Progenitor cell of endocrine pancreas (in vitro differentiated cells): ENCODE results near the gene LUC7L3. TPM values are rescaled to one million over a fixed set of nuclear protein-coding genes. Genes with fewer than 3 reads are reported as not detected.
A peak's percentile ranks its signal among the peaks of the same experiment; 100 is the strongest.

Experiments
- DNase-seq: peaks from one replicate; pipeline ENCODE4 v3.0.0; 2021; ENCODE audit warnings: low spot score; ENCODE audit not compliant: unreplicated experiment
- H3K27ac Mint-ChIP-seq: 2 replicates; pipeline ENCODE4 v1.8.0; 2021; ENCODE audit warnings: mild to moderate bottlenecking, moderate library complexity, mixed read lengths
- H3K27me3 Mint-ChIP-seq: 2 replicates; pipeline ENCODE4 v1.8.0; 2021; ENCODE audit warnings: mixed read lengths
- H3K36me3 Mint-ChIP-seq: 2 replicates; pipeline ENCODE4 v1.8.0; 2022; ENCODE audit warnings: mixed read lengths; ENCODE audit not compliant: insufficient read depth
- H3K4me1 Mint-ChIP-seq: 2 replicates; pipeline ENCODE4 v1.8.0; 2021; ENCODE audit warnings: low read depth, mixed read lengths
- H3K4me3 Mint-ChIP-seq: 2 replicates; pipeline ENCODE4 v1.8.0; 2021; ENCODE audit warnings: low read depth, mild to moderate bottlenecking, moderate library complexity, mixed read lengths
- H3K9me3 Mint-ChIP-seq: 2 replicates; pipeline ENCODE4 v1.8.0; 2021; ENCODE audit warnings: low read depth, mixed read lengths
- CTCF ChIP-seq: fragments of 200-600 bp; sonication (generic); IDR thresholded peaks from one replicate; pipeline ENCODE4 v1.5.0; 2021; ENCODE audit warnings: antibody characterized with exemption, mild to moderate bottlenecking; ENCODE audit not compliant: unreplicated experiment
- total RNA-seq: library from RNA; stranded (reverse); gene quantifications from 2 replicates; pipeline ENCODE4 v1.2.1, GENCODE V29; 2021

The LUC7L3 gene
- total RNA-seq, 1 donor from 2014 or later: 168 TPM

- no peaks in the 10 kb centered on the region for H3K9me3 Mint-ChIP-seq
- peak overlapping the region; percentile 21 for H3K27ac Mint-ChIP-seq
- no peak overlapping the region for H3K4me3 Mint-ChIP-seq
- H3K27me3 Mint-ChIP-seq: peaks cover 3% of the 10 kb centered on the region
- no peak for TF ChIP-seq CTCF
- no peak for DNase-seq
- peaks cover 2% of the 10 kb centered on the region for H3K36me3 Mint-ChIP-seq
- H3K4me1 Mint-ChIP-seq: peaks cover 15% of the 10 kb centered on the region
These were observed 9.4 kb upstream of the LUC7L3 start for GRCh38 chr17:50710025-50710424.

GRCh38 chr17:50710650-50711049, 8.8 kb upstream of the LUC7L3 start:
- TF ChIP-seq CTCF: no peak
- H3K9me3 Mint-ChIP-seq: no peaks in the 10 kb centered on the region
- H3K4me1 Mint-ChIP-seq: peaks cover 13% of the 10 kb centered on the region
- H3K27me3 Mint-ChIP-seq: peaks cover 3% of the 10 kb centered on the region
- H3K27ac Mint-ChIP-seq: peak overlapping the region; percentile 21
- H3K36me3 Mint-ChIP-seq: no peaks in the 10 kb centered on the region
- no peak for DNase-seq
- no peak overlapping the region for H3K4me3 Mint-ChIP-seq

GRCh38 chr17:50712641-50713040, 6.8 kb upstream of the LUC7L3 start:
- Mint-ChIP-seq H3K9me3 (no peaks in the 10 kb centered on the region), H3K36me3 (no peaks in the 10 kb centered on the region), H3K27ac (no peak overlapping the region)

GRCh38 chr17:50715471-50715870, 3.9 kb upstream of the LUC7L3 start:
- no peak overlapping the region for H3K27ac Mint-ChIP-seq

More at GRCh38 chr17:50712641-50713040, 6.8 kb upstream of the LUC7L3 start:
- H3K4me3 Mint-ChIP-seq: no peak overlapping the region
- no peak for TF ChIP-seq CTCF
- DNase-seq: no peak
- H3K27me3 Mint-ChIP-seq: peaks cover 3% of the 10 kb centered on the region
- H3K4me1 Mint-ChIP-seq: peaks cover 13% of the 10 kb centered on the region

GRCh38 chr17:50719924-50720794, 756 bp downstream of the LUC7L3 start:
- H3K9me3 Mint-ChIP-seq: no peaks in the 10 kb centered on the region
- no peaks in the 10 kb centered on the region for H3K27me3 Mint-ChIP-seq
- H3K27ac Mint-ChIP-seq: peak overlapping the region; percentile 100
- H3K4me3 Mint-ChIP-seq: peak overlapping the region; percentile 96
- H3K4me1 Mint-ChIP-seq: peaks cover 24% of the 10 kb centered on the region
- H3K36me3 Mint-ChIP-seq: no peaks in the 10 kb centered on the region
- no peak for DNase-seq
- no peak for TF ChIP-seq CTCF

More at GRCh38 chr17:50715471-50715870, 3.9 kb upstream of the LUC7L3 start:
- Mint-ChIP-seq H3K4me1 (peaks cover 1% of the 10 kb centered on the region), H3K9me3 (no peaks in the 10 kb centered on the region), H3K36me3 (no peaks in the 10 kb centered on the region), H3K4me3 (no peak overlapping the region), H3K27me3 (peaks cover 3% of the 10 kb centered on the region)
- no peak for DNase-seq
- no peak for TF ChIP-seq CTCF
